ENCODE data around the gene RAMP3.
"Not testable (repeated sequence)": the region's sequence is repeated elsewhere in the genome, so short reads cannot be mapped to it uniquely, and the experiment has no call there.

The RAMP3 gene

GRCh38 chr7:45131891-45132290 is 25.7 kb upstream of the RAMP3 start:
- no peak for DNase-seq (ENCODE audit: low read depth, low spot score)

- peak; percentile 31 for DNase-seq (ENCODE audit: low read depth, low spot score)
These were observed 24.8 kb upstream of the RAMP3 start for GRCh38 chr7:45132708-45133320.

GRCh38 chr7:45133352-45133751 is 24.2 kb upstream of the RAMP3 start:
- no peak for DNase-seq (ENCODE audit: low read depth, low spot score)

GRCh38 chr7:45133877-45134276 is 23.7 kb upstream of the RAMP3 start:
- no peak for DNase-seq (ENCODE audit: low read depth, low spot score)

- DNase-seq (ENCODE audit: low read depth, low spot score): peak; percentile 59
These were observed 21.2 kb upstream of the RAMP3 start for GRCh38 chr7:45136106-45137060.

GRCh38 chr7:45138433-45139267 is 18.9 kb upstream of the RAMP3 start:
- DNase-seq (ENCODE audit: low read depth, low spot score): no peak

- no peak for DNase-seq (ENCODE audit: low read depth, low spot score)
These were observed 16.8 kb upstream of the RAMP3 start for GRCh38 chr7:45140827-45141226.

- DNase-seq (ENCODE audit: low read depth, low spot score): no peak
These were observed 14.0 kb upstream of the RAMP3 start for GRCh38 chr7:45143616-45144015.

GRCh38 chr7:45145881-45146280 is 11.7 kb upstream of the RAMP3 start:
- DNase-seq (ENCODE audit: low read depth, low spot score): no peak

- peak; percentile 51 for DNase-seq (ENCODE audit: low read depth, low spot score)
These were observed 10.8 kb upstream of the RAMP3 start for GRCh38 chr7:45146531-45147379.

- peak; percentile 15 for DNase-seq (ENCODE audit: low read depth, low spot score)
These were observed 9.5 kb upstream of the RAMP3 start for GRCh38 chr7:45147858-45148652.

- no peak for DNase-seq (ENCODE audit: low read depth, low spot score)
These were observed 9.0 kb upstream of the RAMP3 start for GRCh38 chr7:45148653-45148973.

GRCh38 chr7:45149606-45150005 is 8.0 kb upstream of the RAMP3 start:
- DNase-seq (ENCODE audit: low read depth, low spot score): no peak

- no peak for DNase-seq (ENCODE audit: low read depth, low spot score)
These were observed 7.4 kb upstream of the RAMP3 start for GRCh38 chr7:45150199-45150598.

GRCh38 chr7:45151131-45151684 is 6.4 kb upstream of the RAMP3 start:
- DNase-seq (ENCODE audit: low read depth, low spot score): no peak

GRCh38 chr7:45151967-45152366 is 5.6 kb upstream of the RAMP3 start:
- no peak for DNase-seq (ENCODE audit: low read depth, low spot score)

GRCh38 chr7:45153233-45153632 is 4.4 kb upstream of the RAMP3 start:
- no peak for DNase-seq (ENCODE audit: low read depth, low spot score)

- not testable (repeated sequence) for DNase-seq (ENCODE audit: low read depth, low spot score)
These were observed 3.7 kb upstream of the RAMP3 start for GRCh38 chr7:45153861-45154260.

- no peak for DNase-seq (ENCODE audit: low read depth, low spot score)
These were observed 2.2 kb upstream of the RAMP3 start for GRCh38 chr7:45155357-45155900.

GRCh38 chr7:45155941-45156340 is 1.6 kb upstream of the RAMP3 start:
- no peak for DNase-seq (ENCODE audit: low read depth, low spot score)
